Panc1 (cell line): ENCODE results near the gene CAPS. TPM values are rescaled to one million over a fixed set of nuclear protein-coding genes. Genes with fewer than 3 reads are reported as not detected.

Experiments
- ATAC-seq: fragments of 200-7000 bp; cut with Tn5 transposase; 2 replicates; pipeline ENCODE4 v1.9.1; 2020; ENCODE audit warnings: mild to moderate bottlenecking, moderate library complexity
- BruUV-seq: library from RNA; stranded (reverse); fragments of 400-500 nt; replicated peaks from 2 replicates; lab custom pipeline; 2021; lab: Mats Ljungman, UMichigan
- CTCF ChIA-PET: fragments of 300-600 bp; sonication (Branson Sonifier 250); formaldehyde crosslinking; loops from one replicate; lab custom pipeline; 2022; ENCODE audit warnings: antibody characterized with exemption; lab: Charles Lee
- POLR2A ChIA-PET: fragments of 300-600 bp; sonication (Branson Sonifier 250); formaldehyde crosslinking; loops from one replicate; lab custom pipeline; 2022; ENCODE audit warnings: antibody characterized with exemption; lab: Charles Lee
- DNase-seq: peaks from one replicate; pipeline ENCODE4 v3.0.0-alpha.2; 2010; ENCODE audit warnings: low read depth, low spot score
- H3K27ac ChIP-seq: 2 replicates; pipeline ENCODE4 v1.5.1; 2011; ENCODE audit warnings: mild to moderate bottlenecking, low read length, inconsistent platforms
- H3K27me3 ChIP-seq: fragments of 200-500 bp; sonication (Bioruptor generic); 2 replicates; pipeline ENCODE4 v1.6.0; 2014; ENCODE audit warnings: low read length, inconsistent platforms; ENCODE audit not compliant: control insufficient read depth, insufficient read depth
- H3K36me3 ChIP-seq: fragments of 200-500 bp; sonication (Bioruptor generic); 2 replicates; pipeline ENCODE4 v1.5.1; 2014; ENCODE audit warnings: inconsistent platforms, mild to moderate bottlenecking, low read length, moderate library complexity; ENCODE audit not compliant: control insufficient read depth, insufficient read depth
- H3K4me1 ChIP-seq: 2 replicates; pipeline ENCODE4 v1.5.1; 2011; ENCODE audit warnings: inconsistent platforms, mild to moderate bottlenecking, low read length, moderate library complexity; ENCODE audit not compliant: control insufficient read depth, insufficient read depth
- H3K4me3 ChIP-seq, 2 experiments: 2 replicates each; pipeline ENCODE4 v1.5.1; 2011 to 2012; ENCODE audit warnings: low read depth in 2 of 2, low read length in 2 of 2, mild to moderate bottlenecking in 2 of 2, inconsistent platforms in 1 of 2, moderate library complexity in 1 of 2
- H3K9me3 ChIP-seq: fragments of 200-500 bp; sonication (Bioruptor generic); 2 replicates; pipeline ENCODE4 v1.5.1; 2014; ENCODE audit warnings: low read depth, mild to moderate bottlenecking, inconsistent platforms, low read length, moderate library complexity; ENCODE audit not compliant: control insufficient read depth, insufficient read depth
- CTCF ChIP-seq: fragments of 450-650 bp; IDR thresholded peaks from 2 replicates; pipeline ENCODE4 v1.5.1; 2017; ENCODE audit warnings: mild to moderate bottlenecking
- POLR2AphosphoS5 ChIP-seq: IDR thresholded peaks from 2 replicates; pipeline ENCODE4 v1.6.1; 2012; ENCODE audit warnings: mild to moderate bottlenecking, low read depth, low read length, moderate library complexity
- REST ChIP-seq, 2 experiments: IDR thresholded peaks; 2 replicates each; pipeline ENCODE4 v1.6.1; 2011 to 2012; ENCODE audit warnings: low read depth in 2 of 2, control low read depth in 1 of 2, low read length in 1 of 2, mild to moderate bottlenecking in 1 of 2, moderate library complexity in 1 of 2; ENCODE audit not compliant: insufficient read depth in 1 of 2
- SIN3A ChIP-seq: IDR thresholded peaks from 2 replicates; pipeline ENCODE4 v1.6.1; 2012; ENCODE audit warnings: low read depth, mild to moderate bottlenecking, low read length, moderate library complexity, borderline replicate concordance; ENCODE audit not compliant: insufficient read depth
- TCF7L2 ChIP-seq: IDR thresholded peaks from 2 replicates; pipeline ENCODE4 v1.6.1; 2011; ENCODE audit warnings: mild to moderate bottlenecking, low read depth, low read length, inconsistent platforms
- in situ Hi-C: cut with HindIII; loops from 2 replicates; pipeline ENCODE4 v1.10.0; 2016; ENCODE audit warnings: low sequenced_read_pairs, low pct_unique_long_range_greater_than_20kb
- intact Hi-C: fragments of 100-400 bp; cut with micrococcal nuclease; formaldehyde crosslinking; loops from one replicate; pipeline ENCODE4 v1.10.0; 2022; ENCODE audit not compliant: unreplicated experiment
- total RNA-seq: library from RNA; stranded (reverse); gene quantifications from one replicate; pipeline ENCODE4 v1.2.1, GENCODE V29; 2021; ENCODE audit not compliant: unreplicated experiment

Gene CAPS
- total RNA-seq, 1 experiment from 2014 or later, result 9.2 TPM

GRCh38 chr19:5911366-5911765 is 2.7 kb upstream of the CAPS start:
- H3K36me3 ChIP-seq, result no peaks in the 10 kb centered on the region
- H3K9me3 ChIP-seq, result no peaks in the 10 kb centered on the region
- intact Hi-C loops, result no loop called here
- H3K4me3 ChIP-seq, result no peak overlapping the region
- ChIA-PET POLR2A (no interaction called here), CTCF (no interaction called here)
- DNase-seq (no peak), ATAC-seq (no peak)
- in situ Hi-C loops, result no loop called here
- peaks cover 7% of the 10 kb centered on the region for H3K4me1 ChIP-seq
- no peak overlapping the region for H3K27ac ChIP-seq
- TF ChIP-seq REST (IDR thresholded peaks at IDR 0.05; ENCODE audit: insufficient read depth in 1 of 2, low read depth in 2 of 2, low read length in 1 of 2) (no peak), TCF7L2 (no peak), SIN3A (no peak), CTCF (no peak), POLR2AphosphoS5 (no peak)
- BruUV-seq, result no TSS peak
- H3K27me3 ChIP-seq, result no peaks in the 10 kb centered on the region

- ChIA-PET POLR2A (interaction anchor here (0.7 kb wide), 1 partner anchor 1192 kb away, joined by 6 read pairs; no protein-coding TSS in a partner anchor), CTCF (no interaction called here)
- no peak; the same call in 1 of the 2 replicates for ATAC-seq
- no TSS peak for BruUV-seq
- H3K4me1 ChIP-seq, result peaks cover 7% of the 10 kb centered on the region
- no peak overlapping the region for H3K27ac ChIP-seq
- H3K4me3 ChIP-seq, result no peak overlapping the region
- H3K27me3 ChIP-seq, result no peaks in the 10 kb centered on the region
- DNase-seq, result no peak
- no peak for TF ChIP-seq POLR2AphosphoS5
- TF ChIP-seq TCF7L2, result no peak
- TF ChIP-seq REST (IDR thresholded peaks at IDR 0.05; ENCODE audit: insufficient read depth in 1 of 2, low read depth in 2 of 2, low read length in 1 of 2), result no peak
- TF ChIP-seq CTCF, result no peak
- TF ChIP-seq SIN3A, result no peak
- H3K9me3 ChIP-seq, result no peaks in the 10 kb centered on the region
- in situ Hi-C loops (no loop called here), intact Hi-C loops (no loop called here)
- no peaks in the 10 kb centered on the region for H3K36me3 ChIP-seq
Measured at GRCh38 chr19:5914358-5914774, 312 bp downstream of the CAPS start.
